ENCODE data around the gene ANKRD11.

The ANKRD11 gene

DNA sequence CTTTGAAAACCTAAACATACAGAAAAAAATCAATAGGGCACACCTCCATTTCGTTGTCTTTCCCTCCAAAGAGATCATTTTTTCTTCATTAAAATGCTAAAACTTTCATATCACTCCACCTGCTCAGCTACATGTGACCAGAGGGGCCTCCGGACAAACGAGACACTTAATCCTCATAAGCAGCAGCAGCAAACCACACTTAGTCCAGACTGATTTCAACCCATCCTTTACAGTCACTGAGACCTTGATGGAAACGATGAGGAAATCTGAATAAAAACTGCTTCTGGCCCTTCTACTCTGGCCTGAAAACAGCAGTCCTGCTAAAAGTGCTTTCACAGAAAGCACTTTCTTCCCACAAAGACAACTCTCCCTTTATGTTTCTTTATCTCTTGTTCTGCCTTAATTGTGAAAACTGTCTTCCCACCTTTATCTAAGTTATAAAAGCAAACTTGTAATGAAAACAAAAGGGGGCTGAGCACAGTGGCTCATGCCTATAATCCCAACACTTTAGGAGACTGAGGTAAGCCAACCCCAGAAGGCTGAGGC lies 4.6 kb downstream of the ANKRD11 start:
- H3K4me1 ChIP-seq (ENCODE audit: low read depth, poor library complexity, severe bottlenecking): peaks cover 77% of the 10 kb centered on the region
- H4K20me1 ChIP-seq (ENCODE audit: insufficient read depth): peaks cover 80% of the 10 kb centered on the region
- no peaks in the 10 kb centered on the region for H3K27me3 ChIP-seq (ENCODE audit: insufficient read depth, low read depth)
- no peak overlapping the region for H3K9ac ChIP-seq
- H3K79me2 ChIP-seq (ENCODE audit: insufficient read depth, low read depth): peaks cover 83% of the 10 kb centered on the region
- H3K27ac ChIP-seq: peak overlapping the region; percentile 67
- H3K4me2 ChIP-seq: peak overlapping the region; percentile 82
- TF ChIP-seq, protein P1, sequence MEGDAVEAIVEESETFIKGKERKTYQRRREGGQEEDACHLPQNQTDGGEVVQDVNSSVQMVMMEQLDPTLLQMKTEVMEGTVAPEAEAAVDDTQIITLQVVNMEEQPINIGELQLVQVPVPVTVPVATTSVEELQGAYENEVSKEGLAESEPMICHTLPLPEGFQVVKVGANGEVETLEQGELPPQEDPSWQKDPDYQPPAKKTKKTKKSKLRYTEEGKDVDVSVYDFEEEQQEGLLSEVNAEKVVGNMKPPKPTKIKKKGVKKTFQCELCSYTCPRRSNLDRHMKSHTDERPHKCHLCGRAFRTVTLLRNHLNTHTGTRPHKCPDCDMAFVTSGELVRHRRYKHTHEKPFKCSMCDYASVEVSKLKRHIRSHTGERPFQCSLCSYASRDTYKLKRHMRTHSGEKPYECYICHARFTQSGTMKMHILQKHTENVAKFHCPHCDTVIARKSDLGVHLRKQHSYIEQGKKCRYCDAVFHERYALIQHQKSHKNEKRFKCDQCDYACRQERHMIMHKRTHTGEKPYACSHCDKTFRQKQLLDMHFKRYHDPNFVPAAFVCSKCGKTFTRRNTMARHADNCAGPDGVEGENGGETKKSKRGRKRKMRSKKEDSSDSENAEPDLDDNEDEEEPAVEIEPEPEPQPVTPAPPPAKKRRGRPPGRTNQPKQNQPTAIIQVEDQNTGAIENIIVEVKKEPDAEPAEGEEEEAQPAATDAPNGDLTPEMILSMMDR (conservative IDR thresholded peaks at IDR 0.05; ENCODE audit: low read depth, low read length): no peak
- H2AFZ ChIP-seq (ENCODE audit: low read depth): no peak overlapping the region
- H3K4me3 ChIP-seq (IDR thresholded peaks at IDR 0.05; ENCODE audit: insufficient read depth, low read depth, low read length): no peak overlapping the region
- no peaks in the 10 kb centered on the region; the same call in 1 of the 2 replicates for H3K36me3 ChIP-seq (ENCODE audit: insufficient read depth)

DNA sequence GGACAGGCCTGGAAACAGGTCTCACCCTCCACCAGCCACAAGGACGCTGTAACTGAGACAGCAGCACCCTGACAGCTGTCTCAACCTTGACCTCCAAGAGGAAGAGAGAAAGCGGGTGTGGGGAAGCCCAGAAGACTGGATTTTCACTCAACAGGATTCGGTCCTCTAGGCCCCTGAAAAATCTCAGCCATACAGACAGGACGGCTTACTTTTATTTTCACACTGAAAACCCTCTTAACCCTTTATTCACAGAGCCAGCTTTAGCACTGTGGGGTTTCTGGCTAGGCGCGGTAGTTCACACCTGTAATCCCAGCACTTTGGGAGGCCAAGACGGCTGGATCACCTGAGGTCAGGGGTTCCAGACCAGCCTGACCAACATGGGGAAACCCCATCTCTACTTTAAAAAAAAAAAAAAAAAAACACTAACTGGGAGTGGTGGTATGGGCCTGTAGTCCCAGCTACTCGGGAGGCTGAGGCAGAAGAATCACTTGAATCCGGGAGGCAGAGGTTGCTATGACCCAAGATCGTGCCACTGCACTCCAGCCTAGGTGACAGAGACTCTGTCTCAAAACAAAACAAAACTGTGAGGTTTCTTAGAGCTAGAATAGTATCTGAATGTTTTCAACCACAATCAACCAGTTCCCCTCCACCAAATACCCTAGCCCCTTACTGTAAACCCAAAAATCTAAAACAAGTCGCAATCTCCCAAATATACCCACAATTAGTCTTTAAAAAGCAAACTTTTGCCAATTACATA lies 5.3 kb downstream of the ANKRD11 start:
- Histone ChIP-seq H3K36me3 (ENCODE audit: insufficient read depth) (no peaks in the 10 kb centered on the region; the same call in 1 of the 2 replicates), H3K9ac (no peak overlapping the region), H3K4me1 (ENCODE audit: low read depth, poor library complexity, severe bottlenecking) (peaks cover 77% of the 10 kb centered on the region), H3K79me2 (ENCODE audit: insufficient read depth, low read depth) (peaks cover 90% of the 10 kb centered on the region), H2AFZ (ENCODE audit: low read depth) (no peak overlapping the region), H3K27me3 (ENCODE audit: insufficient read depth, low read depth) (no peaks in the 10 kb centered on the region), H3K27ac (peak overlapping the region; percentile 67), H3K4me2 (peak overlapping the region; percentile 82), H3K4me3 (IDR thresholded peaks at IDR 0.05; ENCODE audit: insufficient read depth, low read depth, low read length) (no peak overlapping the region), H4K20me1 (ENCODE audit: insufficient read depth) (peaks cover 85% of the 10 kb centered on the region)
- TF ChIP-seq, protein P1 (conservative IDR thresholded peaks at IDR 0.05; ENCODE audit: low read depth, low read length): no peak

DNA sequence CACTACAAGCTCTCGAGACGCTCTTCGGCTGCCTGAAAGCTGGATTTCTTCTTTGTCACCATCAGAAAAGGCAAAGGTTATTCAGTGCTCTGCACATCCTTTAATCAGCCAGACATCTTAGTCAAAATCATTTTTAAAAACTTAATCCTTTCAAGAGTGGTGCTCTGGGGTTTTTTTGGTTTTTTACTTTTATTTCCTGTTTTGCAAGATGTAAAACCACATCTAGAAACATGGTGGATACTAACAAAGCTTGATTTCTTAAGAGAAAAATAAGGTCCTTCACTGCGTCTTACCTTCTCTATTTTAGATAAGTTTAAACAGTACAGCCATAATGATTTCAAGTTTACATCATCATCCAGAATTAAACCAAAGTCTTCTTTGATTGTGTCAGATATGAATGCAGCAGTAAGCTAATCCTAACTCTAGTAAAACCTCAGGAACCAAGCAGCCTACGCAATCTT lies 6.3 kb downstream of the ANKRD11 start:
- Histone ChIP-seq H3K9ac (no peak overlapping the region), H3K79me2 (ENCODE audit: insufficient read depth, low read depth) (peaks cover 100% of the 10 kb centered on the region), H2AFZ (ENCODE audit: low read depth) (no peak overlapping the region), H3K36me3 (ENCODE audit: insufficient read depth) (no peaks in the 10 kb centered on the region; the same call in 1 of the 2 replicates), H3K4me1 (ENCODE audit: low read depth, poor library complexity, severe bottlenecking) (peaks cover 81% of the 10 kb centered on the region), H3K4me2 (peak overlapping the region; percentile 82), H3K27me3 (ENCODE audit: insufficient read depth, low read depth) (no peaks in the 10 kb centered on the region), H3K27ac (peak overlapping the region; percentile 67; the same call in 1 of the 2 replicates), H3K4me3 (IDR thresholded peaks at IDR 0.05; ENCODE audit: insufficient read depth, low read depth, low read length) (no peak overlapping the region), H4K20me1 (ENCODE audit: insufficient read depth) (peaks cover 92% of the 10 kb centered on the region)
- TF ChIP-seq, protein P1 (conservative IDR thresholded peaks at IDR 0.05; ENCODE audit: low read depth, low read length): no peak

DNA sequence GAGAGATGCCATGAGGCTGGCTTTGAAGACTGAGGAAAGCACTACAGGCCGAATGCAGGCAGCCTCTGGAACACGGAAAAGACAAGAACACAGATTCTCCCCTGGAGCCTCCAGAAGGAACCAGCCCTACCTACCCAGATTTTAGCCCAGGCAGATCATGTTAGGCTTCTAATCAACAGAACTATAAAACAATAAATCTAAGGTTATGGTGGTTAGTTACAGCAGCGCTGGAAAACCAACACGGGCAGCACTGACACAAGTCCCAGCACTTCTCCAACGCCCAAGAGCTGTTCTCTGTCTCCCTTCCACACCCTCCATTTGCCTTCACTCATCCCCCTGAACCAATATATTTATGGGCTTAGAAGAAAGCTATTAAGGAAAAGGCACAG lies 7.5 kb downstream of the ANKRD11 start:
- TF ChIP-seq, protein P1 (conservative IDR thresholded peaks at IDR 0.05; ENCODE audit: low read depth, low read length): no peak
- Histone ChIP-seq H3K4me3 (IDR thresholded peaks at IDR 0.05; ENCODE audit: insufficient read depth, low read depth, low read length) (no peak overlapping the region), H3K27me3 (ENCODE audit: insufficient read depth, low read depth) (no peaks in the 10 kb centered on the region), H4K20me1 (ENCODE audit: insufficient read depth) (peaks cover 92% of the 10 kb centered on the region), H2AFZ (ENCODE audit: low read depth) (no peak overlapping the region), H3K79me2 (ENCODE audit: insufficient read depth, low read depth) (peaks cover 100% of the 10 kb centered on the region), H3K9ac (no peak overlapping the region), H3K27ac (no peak overlapping the region), H3K36me3 (ENCODE audit: insufficient read depth) (no peaks in the 10 kb centered on the region; the same call in 1 of the 2 replicates), H3K4me2 (peak overlapping the region; percentile 39; the same call in 1 of the 2 replicates), H3K4me1 (ENCODE audit: low read depth, poor library complexity, severe bottlenecking) (peaks cover 81% of the 10 kb centered on the region)

Data from KMS-11 (cell line).